ENCODE data around the gene ALKBH1.

The ALKBH1 gene

DNA sequence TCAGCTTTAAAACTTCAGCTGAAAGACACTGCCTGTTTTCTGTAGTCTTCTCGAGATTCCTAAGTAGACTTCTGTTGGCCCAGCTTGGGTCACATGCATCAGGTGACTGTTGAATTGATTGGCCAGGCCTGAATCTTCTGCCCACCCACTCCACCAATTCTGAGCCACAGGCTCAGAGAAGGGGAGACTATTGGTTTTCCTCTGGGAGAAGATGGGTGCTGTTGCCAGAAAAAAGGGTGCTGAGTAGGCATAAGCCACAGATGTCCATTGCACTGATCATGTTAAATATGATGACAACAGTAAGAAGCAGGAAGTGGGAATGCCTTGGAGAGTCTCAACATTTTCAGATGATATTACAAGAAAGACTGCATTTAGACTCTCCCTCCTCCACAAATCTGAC is 84.6 kb downstream of the ALKBH1 start:
- DNase-seq (ENCODE audit: low spot score), result no peak
- no peak for FAIRE-seq
